PC-3 (cell line): ENCODE results near the gene CAMK2B. TPM values are rescaled to one million over a fixed set of nuclear protein-coding genes. Genes with fewer than 3 reads are reported as not detected.

Experiments
- ATAC-seq: fragments of 200-7000 bp; cut with Tn5 transposase; 2 replicates; pipeline ENCODE4 v1.9.1; 2020; ENCODE audit warnings: mild to moderate bottlenecking, moderate library complexity
- BruUV-seq: library from RNA; stranded (reverse); fragments of 400-500 nt; replicated peaks from 2 replicates; lab custom pipeline; 2021; lab: Mats Ljungman, UMichigan
- CTCF ChIA-PET: fragments of 300-600 bp; sonication (Branson Sonifier 250); formaldehyde crosslinking; loops from one replicate; lab custom pipeline; 2022; ENCODE audit warnings: antibody characterized with exemption; lab: Charles Lee
- POLR2A ChIA-PET: fragments of 300-600 bp; sonication (Branson Sonifier 250); formaldehyde crosslinking; loops from one replicate; lab custom pipeline; 2022; ENCODE audit warnings: antibody characterized with exemption; ENCODE audit not compliant: unreplicated experiment; lab: Charles Lee
- DNase-seq: peaks from one replicate; pipeline ENCODE4 v3.0.0-alpha.2; 2015
- H2AFZ ChIP-seq: fragments of 300-600 bp; sonication (generic); 2 replicates; pipeline ENCODE4 v1.6.0; 2016; ENCODE audit warnings: antibody characterized with exemption, low read length
- H3F3A ChIP-seq: fragments of 300-600 bp; sonication (generic); one replicate; pipeline ENCODE4 v1.6.0; 2017; ENCODE audit warnings: antibody characterized with exemption, low read length, control low read depth, mild to moderate bottlenecking; ENCODE audit not compliant: unreplicated experiment
- H3K27ac ChIP-seq: fragments of 300-600 bp; sonication (generic); 2 replicates; pipeline ENCODE4 v1.5.1; 2016; ENCODE audit warnings: mild to moderate bottlenecking, low read length
- H3K27me3 ChIP-seq: fragments of 300-600 bp; sonication (generic); 2 replicates; pipeline ENCODE4 v1.6.1; 2016; ENCODE audit warnings: low read length, mixed read lengths
- H3K36me3 ChIP-seq: fragments of 300-600 bp; sonication (generic); 2 replicates; pipeline ENCODE4 v1.6.1; 2016; ENCODE audit warnings: low read depth, mixed run types, low read length, mixed read lengths
- H3K4me1 ChIP-seq: fragments of 300-600 bp; sonication (generic); 2 replicates; pipeline ENCODE4 v1.5.1; 2016; ENCODE audit warnings: low read length; ENCODE audit not compliant: insufficient read depth
- H3K4me2 ChIP-seq: fragments of 300-600 bp; sonication (generic); 2 replicates; pipeline ENCODE4 v1.6.0; 2016; ENCODE audit warnings: low read length
- H3K4me3 ChIP-seq: fragments of 300-600 bp; sonication (generic); 2 replicates; pipeline ENCODE4 v1.5.1; 2016; ENCODE audit warnings: mild to moderate bottlenecking, low read length, mixed read lengths
- H3K79me2 ChIP-seq: fragments of 300-600 bp; sonication (generic); 2 replicates; pipeline ENCODE4 v1.6.1; 2017; ENCODE audit warnings: low read length, mixed read lengths
- H3K9ac ChIP-seq: fragments of 300-600 bp; sonication (generic); 2 replicates; pipeline ENCODE4 v1.6.0; 2016; ENCODE audit warnings: mild to moderate bottlenecking, low read length
- H3K9me2 ChIP-seq: fragments of 300-600 bp; sonication (generic); replicated peaks from 2 replicates; pipeline ENCODE4 v1.6.1; 2016; ENCODE audit warnings: mixed run types, low read length, mixed read lengths
- H3K9me3 ChIP-seq: fragments of 300-600 bp; sonication (generic); 2 replicates; pipeline ENCODE4 v1.6.1; 2016; ENCODE audit warnings: low read length, mixed read lengths
- H4K20me1 ChIP-seq: fragments of 300-600 bp; sonication (generic); 2 replicates; pipeline ENCODE4 v1.6.1; 2016; ENCODE audit warnings: low read length, mixed read lengths
- EZH2 ChIP-seq: fragments of 300-600 bp; sonication (generic); IDR thresholded peaks from one replicate; pipeline ENCODE4 v1.6.1; 2017; ENCODE audit warnings: antibody characterized with exemption, mild to moderate bottlenecking, low read length; ENCODE audit not compliant: unreplicated experiment
- EZH2phosphoT487 ChIP-seq: fragments of 300-600 bp; sonication (generic); IDR thresholded peaks from 2 replicates; pipeline ENCODE4 v1.6.1; 2018; ENCODE audit warnings: mild to moderate bottlenecking, antibody characterized with exemption, low read length, borderline replicate concordance
- intact Hi-C: fragments of 100-400 bp; cut with micrococcal nuclease; formaldehyde crosslinking; loops from 2 replicates; pipeline ENCODE4 v1.9.0; 2023
- total RNA-seq: library from RNA; depleted of rRNA; stranded (reverse); fragments of >200 nt; gene quantifications from 2 replicates; pipeline ENCODE4 v1.2.3, GENCODE V29; 2014
- TF ChIP-seq, protein P1 (sequence below): fragments of 300-600 bp; sonication (generic); conservative IDR thresholded peaks from 2 replicates; pipeline ENCODE4 v1.5.1; 2017; ENCODE audit warnings: antibody characterized with exemption, low read depth, mild to moderate bottlenecking, low read length

The CAMK2B gene
- total RNA-seq, 1 experiment from 2014 or later: 1.2 TPM

DNA sequence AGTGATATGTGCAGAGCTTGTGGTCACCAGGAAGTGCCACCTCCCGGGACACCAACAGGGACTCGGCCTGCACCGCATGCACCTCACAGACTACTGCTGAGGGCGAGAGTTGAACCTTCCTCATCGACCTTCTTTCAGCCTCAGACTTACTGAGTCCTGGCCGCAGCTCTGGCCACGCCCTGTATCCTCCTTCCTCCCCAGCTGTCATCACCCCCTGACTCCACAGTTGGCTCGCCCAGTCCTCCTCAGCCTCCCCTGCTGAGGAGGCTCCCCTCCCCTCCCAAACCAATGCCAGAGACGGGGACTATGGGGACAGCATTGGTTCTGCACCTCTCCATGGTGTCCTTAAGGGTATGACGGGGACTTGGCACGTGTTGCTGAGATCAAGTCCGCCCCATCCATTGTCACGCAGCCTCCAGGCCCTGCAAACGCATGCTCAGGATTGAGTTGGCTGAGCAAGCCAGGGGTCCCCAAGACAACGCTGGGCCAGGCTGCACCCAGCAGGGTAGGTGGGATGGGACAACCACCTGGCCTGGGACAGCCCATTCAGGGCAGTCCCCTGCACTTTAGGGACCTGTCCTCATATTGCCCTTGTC, 75.7 kb downstream of the CAMK2B start:
- Histone ChIP-seq H3K4me3 (no peak overlapping the region), H3K9ac (no peak overlapping the region), H3K36me3 (no peaks in the 10 kb centered on the region), H3K9me2 (no peaks in the 10 kb centered on the region), H3K4me1 (no peaks in the 10 kb centered on the region), H3K79me2 (no peaks in the 10 kb centered on the region), H2AFZ (no peak overlapping the region), H3K27me3 (no peaks in the 10 kb centered on the region), H3F3A (no peaks in the 10 kb centered on the region), H3K4me2 (no peak overlapping the region), H3K27ac (no peak overlapping the region), H3K9me3 (no peaks in the 10 kb centered on the region), H4K20me1 (no peaks in the 10 kb centered on the region)
- POLR2A ChIA-PET: no interaction called here
- no peak for TF ChIP-seq EZH2phosphoT487
- TF ChIP-seq, protein P1, sequence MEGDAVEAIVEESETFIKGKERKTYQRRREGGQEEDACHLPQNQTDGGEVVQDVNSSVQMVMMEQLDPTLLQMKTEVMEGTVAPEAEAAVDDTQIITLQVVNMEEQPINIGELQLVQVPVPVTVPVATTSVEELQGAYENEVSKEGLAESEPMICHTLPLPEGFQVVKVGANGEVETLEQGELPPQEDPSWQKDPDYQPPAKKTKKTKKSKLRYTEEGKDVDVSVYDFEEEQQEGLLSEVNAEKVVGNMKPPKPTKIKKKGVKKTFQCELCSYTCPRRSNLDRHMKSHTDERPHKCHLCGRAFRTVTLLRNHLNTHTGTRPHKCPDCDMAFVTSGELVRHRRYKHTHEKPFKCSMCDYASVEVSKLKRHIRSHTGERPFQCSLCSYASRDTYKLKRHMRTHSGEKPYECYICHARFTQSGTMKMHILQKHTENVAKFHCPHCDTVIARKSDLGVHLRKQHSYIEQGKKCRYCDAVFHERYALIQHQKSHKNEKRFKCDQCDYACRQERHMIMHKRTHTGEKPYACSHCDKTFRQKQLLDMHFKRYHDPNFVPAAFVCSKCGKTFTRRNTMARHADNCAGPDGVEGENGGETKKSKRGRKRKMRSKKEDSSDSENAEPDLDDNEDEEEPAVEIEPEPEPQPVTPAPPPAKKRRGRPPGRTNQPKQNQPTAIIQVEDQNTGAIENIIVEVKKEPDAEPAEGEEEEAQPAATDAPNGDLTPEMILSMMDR: no peak
- no peak for TF ChIP-seq EZH2
- no peak for DNase-seq
- no TSS peak for BruUV-seq
- CTCF ChIA-PET: no interaction called here
- ATAC-seq: no peak
- intact Hi-C loops: no loop called here

DNA sequence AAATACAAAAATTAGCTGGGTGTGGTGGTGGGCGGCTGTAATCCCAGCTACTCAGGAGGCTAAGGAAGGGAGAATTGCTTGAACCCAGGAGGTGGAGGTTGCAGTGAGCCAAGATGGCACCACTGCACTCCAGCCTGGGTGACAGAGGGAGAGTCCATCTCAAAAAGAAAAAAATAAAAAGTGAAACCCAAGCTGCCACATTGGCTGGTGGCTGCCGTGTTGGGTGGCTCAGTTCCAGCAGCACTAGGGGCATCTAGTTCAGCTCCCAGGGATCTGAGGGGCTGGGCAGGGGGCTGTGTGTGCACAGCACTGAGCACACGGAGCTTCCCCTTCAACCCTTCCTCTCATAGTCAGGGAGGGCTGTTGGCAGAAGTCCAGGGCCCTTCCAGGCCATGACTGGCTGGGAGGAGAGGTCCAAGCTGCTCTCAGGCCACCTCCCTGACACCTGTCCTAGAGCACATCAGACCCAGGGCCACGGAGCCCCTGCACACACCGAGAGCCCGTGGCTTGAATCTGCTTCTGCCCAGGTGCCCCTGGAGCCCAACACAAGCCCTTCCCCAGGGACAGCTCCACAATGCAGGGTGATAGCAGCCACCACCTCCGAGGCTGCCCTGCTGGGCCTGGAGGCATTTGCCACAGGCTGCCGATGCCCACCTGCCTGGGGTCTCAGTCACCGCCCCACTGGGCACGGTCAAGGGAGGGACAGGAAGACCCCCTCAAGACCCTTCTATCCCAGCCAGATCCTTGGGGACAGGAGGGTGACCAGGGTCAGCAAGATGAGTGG, 77.3 kb downstream of the CAMK2B start:
- ChIA-PET CTCF (interaction anchor here (0.6 kb wide), 1 partner anchor 18 kb away, joined by 3 read pairs; no protein-coding TSS in a partner anchor), POLR2A (interaction anchor here (0.6 kb wide), 1 partner anchor 16 kb away, joined by 4 read pairs; no protein-coding TSS in a partner anchor)
- Histone ChIP-seq H4K20me1 (no peaks in the 10 kb centered on the region), H3K4me3 (no peak overlapping the region), H3K27ac (no peak overlapping the region), H3F3A (no peaks in the 10 kb centered on the region), H3K27me3 (no peaks in the 10 kb centered on the region), H3K9me2 (no peaks in the 10 kb centered on the region), H3K4me2 (no peak overlapping the region), H3K9me3 (no peaks in the 10 kb centered on the region), H3K79me2 (no peaks in the 10 kb centered on the region), H3K4me1 (no peaks in the 10 kb centered on the region), H2AFZ (no peak overlapping the region), H3K36me3 (no peaks in the 10 kb centered on the region), H3K9ac (no peak overlapping the region)
- intact Hi-C loops: no loop called here
- TF ChIP-seq EZH2: no peak
- DNase-seq (no peak), ATAC-seq (no peak)
- BruUV-seq: no TSS peak

DNA sequence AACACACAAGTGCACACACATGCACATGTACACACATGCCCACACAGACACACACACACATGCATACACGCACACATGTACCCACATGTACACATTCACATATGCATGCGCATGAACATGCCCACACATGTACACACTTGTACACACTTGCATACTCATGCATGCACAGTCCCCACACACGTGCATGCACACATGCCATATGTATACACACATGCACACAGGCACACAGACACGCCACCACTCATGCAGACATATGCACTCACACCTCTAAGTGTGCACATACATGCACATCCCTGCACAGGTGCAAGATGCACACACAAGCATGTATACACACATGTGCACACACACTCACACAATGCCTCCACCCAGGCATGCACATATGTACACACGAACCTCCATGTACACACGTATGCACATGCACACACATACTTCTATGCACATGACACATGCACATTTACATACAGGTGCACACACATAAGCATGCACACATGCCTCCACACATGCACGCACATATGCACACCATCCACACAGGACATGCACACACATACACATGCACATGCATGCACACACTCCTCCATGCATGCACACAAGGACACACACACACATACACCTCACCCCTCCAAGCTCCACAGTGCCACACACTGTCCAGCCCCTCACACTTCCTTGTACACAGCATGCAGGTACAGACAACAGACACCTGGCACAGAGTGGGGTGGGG, 78.8 kb downstream of the CAMK2B start:
- Histone ChIP-seq H3K79me2 (no peaks in the 10 kb centered on the region), H3K9ac (no peak overlapping the region), H3K27ac (no peak overlapping the region), H3K4me2 (no peak overlapping the region), H3K4me1 (no peaks in the 10 kb centered on the region), H3K4me3 (no peak overlapping the region), H3K27me3 (no peaks in the 10 kb centered on the region), H3K9me2 (no peaks in the 10 kb centered on the region), H3K9me3 (no peaks in the 10 kb centered on the region), H2AFZ (no peak overlapping the region), H3F3A (no peaks in the 10 kb centered on the region), H3K36me3 (no peaks in the 10 kb centered on the region), H4K20me1 (no peaks in the 10 kb centered on the region)
- POLR2A ChIA-PET: no interaction called here
- intact Hi-C loops: no loop called here
- no TSS peak for BruUV-seq
- DNase-seq (no peak), ATAC-seq (no peak)
- TF ChIP-seq, protein P1: no peak
- no peak for TF ChIP-seq EZH2
- TF ChIP-seq EZH2phosphoT487: no peak
- CTCF ChIA-PET: no interaction called here
